ENCODE data around the gene PACSIN3. TPM values are rescaled to one million over a fixed set of nuclear protein-coding genes. Genes with fewer than 3 reads are reported as not detected.
"Not testable (repeated sequence)": the region's sequence is repeated elsewhere in the genome, so short reads cannot be mapped to it uniquely, and the experiment has no call there.

Gene PACSIN3
- total RNA-seq, 1 donor from 2014 or later: 55.3 TPM

DNA sequence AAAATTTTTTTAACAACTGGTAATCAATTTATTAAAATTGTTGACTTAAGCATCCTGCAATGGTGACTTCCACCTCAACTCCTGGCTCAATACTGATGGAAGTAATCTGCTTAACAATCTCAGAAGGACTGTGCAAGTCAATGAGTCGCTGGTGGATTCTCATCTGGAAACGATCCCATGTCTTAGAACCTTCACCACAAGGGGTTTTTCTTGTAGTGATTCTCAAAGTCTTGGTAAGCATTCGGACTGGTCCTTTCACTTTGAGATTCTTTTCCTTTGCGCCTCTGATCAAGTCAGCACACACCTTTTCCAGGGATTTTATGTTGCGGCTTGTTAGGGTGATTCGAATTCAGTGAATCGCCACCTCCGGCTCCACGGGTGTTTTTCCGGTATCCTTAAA is 4.9 kb upstream of the PACSIN3 start:
- not testable (repeated sequence) for ATAC-seq

DNA sequence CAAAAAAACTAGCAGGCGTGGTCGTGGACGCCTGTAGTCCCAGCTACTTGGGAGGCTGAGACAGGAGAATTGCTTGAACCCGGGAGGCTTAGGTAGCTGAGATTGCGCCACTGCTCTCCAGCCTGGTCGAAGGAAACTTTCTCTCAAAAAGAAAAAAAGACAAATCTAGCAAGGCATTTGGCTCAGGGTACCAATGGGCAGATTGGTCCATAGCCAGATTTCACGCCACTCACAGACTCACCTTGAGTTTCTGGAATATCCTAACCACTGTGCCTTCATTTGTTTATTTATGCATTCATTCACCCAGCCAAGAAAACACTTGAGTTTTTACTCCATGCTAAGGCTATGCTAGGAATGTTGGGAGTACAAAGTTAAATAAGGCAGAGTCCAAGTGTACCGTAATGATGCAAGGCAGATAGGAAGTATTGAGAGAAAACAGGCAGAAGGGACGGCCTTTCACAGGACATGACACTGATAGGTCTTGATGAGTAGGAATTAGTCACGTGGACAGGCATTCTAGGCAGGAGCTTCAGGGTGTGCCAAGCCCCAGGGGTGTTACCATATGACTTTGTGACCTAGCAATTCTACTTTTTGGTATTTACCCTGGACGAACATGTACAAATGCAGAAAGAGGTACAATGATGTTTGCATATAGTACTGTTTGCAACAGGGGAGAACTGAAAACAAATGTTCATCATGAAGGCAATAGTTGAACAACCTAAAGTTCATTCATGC is 3.0 kb upstream of the PACSIN3 start:
- peak; percentile 58 for ATAC-seq

- ATAC-seq: no peak
Observed at GRCh38 chr11:47188259-47188658, 2.0 kb upstream of the PACSIN3 start.

DNA sequence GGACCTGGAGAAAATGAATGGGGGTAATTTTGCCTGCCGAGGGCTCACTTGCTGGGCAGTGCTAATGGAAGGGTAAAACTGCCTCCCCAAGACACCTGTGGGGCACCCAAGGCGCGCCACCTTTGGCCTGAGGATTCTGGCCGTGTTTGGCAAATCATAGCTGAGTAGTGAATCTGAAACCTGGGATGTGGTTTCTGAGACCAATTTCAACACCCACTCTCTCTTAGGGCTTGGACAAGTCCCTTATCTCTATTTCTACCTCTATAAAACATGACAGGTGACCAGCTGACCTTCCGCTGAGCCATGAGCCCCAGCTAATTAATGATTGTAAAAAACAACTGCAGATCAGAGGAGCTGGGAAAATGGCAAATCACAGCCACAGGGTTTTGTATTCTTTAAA is 1.5 kb upstream of the PACSIN3 start:
- no peak for ATAC-seq

- peak; percentile 51 for ATAC-seq
Observed at GRCh38 chr11:47186700-47187695, 764 bp upstream of the PACSIN3 start.

- ATAC-seq: peak; percentile 73
Observed at GRCh38 chr11:47185305-47186075, 744 bp downstream of the PACSIN3 start.

DNA sequence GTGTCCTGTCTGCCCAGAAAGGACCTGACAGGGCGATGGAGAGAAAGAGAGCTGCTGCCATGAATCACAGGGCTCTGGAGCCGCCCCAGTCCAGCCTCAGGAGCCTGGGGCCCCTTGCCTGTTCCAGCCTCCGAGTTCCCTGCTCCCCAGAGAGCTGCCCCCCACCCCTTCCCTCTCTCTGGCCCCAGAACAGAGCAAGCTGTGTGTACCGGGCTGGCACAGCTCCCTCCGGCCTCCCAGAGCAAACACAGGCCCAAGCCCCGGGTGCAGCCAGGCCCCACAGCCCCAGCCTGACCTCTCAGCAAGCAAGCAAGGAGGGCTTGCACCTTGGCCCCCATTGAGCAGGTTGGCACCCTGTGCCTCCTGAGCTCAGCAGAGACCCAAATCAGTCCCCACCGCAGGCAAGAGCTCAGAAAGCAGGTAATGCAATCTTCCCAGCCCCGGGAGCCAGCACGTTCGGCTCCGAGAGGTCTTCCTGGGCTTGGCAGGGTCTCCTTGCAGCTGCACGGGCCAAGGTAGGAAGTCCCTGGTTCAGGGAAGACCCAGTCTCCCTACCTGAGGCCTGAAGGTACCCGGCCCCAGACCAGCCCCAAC is 1.4 kb downstream of the PACSIN3 start:
- ATAC-seq: peak; percentile 31

- ATAC-seq: no peak
Observed at GRCh38 chr11:47183969-47184368, 2.3 kb downstream of the PACSIN3 start.

DNA sequence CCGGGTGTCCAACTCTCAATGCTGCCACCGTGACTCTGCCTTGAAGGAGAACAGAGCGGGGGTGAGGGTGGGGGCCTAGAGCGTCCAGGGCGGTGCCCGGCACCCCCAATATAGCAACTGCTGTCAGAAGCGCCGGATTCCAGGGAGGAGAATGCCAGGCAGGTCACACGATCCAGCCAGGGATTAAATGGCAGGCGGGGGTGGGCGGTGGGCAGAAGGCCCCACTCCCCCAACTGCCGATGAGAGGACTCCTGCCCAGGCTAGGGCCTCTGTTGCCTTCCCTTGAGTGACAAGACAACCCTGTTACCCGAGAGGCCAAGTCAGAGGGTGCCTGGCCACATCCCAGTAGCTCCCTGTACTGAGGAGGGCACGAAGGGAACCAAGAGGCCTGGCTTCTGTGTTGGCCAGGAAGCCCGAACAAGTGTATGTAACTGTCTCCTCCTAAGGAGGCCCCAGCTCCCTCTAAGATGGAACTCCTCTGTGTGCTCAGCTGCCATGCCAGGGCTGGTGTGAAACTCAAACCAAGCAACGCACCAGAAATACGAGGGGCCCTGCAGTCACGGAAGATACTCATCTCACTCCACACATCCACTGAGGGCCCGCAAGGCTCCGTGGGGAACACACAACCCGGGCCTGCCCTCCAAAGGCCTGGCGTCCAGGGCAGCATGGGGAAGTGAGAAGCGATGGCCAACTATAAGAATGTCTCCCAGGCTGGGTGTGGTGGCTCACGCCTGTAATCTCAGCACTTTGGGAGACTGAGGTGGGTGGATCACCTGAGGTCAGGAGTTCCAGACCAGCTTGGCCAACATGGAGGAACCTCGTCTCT is 3.0 kb downstream of the PACSIN3 start:
- no peak for ATAC-seq

DNA sequence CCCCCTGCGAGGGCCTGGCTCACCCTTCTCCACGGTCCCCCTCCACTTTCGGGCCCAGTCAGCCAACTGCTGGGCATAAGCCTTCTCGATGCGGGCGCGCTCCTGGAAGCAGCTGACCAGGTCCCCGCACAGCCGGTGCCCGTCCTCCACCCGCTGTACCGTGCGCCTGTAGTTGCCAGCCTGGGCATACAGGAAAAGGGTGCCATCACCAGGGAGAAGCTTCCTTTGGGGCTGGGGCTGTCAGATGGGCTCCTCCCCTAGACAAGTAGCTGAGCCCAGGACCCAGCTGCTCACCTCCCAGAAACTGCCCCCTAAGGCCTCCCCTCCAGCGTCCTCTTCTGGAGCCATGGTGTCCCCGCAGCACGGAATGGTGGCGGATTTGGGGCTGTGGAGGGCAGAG is 3.9 kb downstream of the PACSIN3 start:
- ATAC-seq: no peak

DNA sequence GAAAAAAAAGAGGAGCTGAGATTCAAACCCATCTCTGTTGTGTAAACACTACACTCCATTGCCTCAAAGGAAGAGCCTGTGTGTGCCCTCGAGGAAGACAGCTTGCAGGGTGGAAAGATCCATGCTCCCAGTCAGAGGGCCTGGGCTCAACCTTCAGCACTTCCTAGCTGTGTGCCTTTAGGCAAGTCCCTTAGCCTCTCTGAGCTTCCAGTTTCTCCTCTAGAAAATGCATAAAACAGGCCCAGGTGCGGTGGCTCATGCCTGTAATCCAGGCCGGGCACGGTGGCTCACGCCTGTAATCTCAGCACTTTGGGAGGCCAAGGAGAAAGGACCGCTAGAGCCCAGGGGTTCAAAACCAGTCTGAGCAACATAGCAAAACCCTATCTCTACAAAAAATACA is 5.0 kb downstream of the PACSIN3 start:
- no peak for ATAC-seq

- no peak for ATAC-seq
Observed at GRCh38 chr11:47180006-47180787, 6.0 kb downstream of the PACSIN3 start.

DNA sequence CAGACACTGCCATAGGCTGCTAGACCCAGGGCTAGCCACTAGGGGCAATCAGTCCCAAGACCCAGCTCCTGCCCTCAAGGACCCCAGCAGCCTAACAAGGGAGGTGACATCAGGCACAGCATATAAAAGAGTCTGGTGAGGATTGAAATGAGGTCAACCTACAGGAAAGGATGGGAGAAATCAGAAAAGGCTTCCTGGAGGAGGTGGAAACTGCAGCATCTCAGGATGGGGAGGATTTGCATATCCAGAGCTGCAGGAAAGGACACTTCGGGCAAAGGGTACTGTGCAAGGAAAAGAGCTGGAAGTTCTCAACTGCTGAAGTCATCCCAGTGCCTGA is 6.6 kb downstream of the PACSIN3 start:
- ATAC-seq: no peak

- no peak for ATAC-seq
Observed at GRCh38 chr11:47178737-47179654, 7.2 kb downstream of the PACSIN3 start.

DNA sequence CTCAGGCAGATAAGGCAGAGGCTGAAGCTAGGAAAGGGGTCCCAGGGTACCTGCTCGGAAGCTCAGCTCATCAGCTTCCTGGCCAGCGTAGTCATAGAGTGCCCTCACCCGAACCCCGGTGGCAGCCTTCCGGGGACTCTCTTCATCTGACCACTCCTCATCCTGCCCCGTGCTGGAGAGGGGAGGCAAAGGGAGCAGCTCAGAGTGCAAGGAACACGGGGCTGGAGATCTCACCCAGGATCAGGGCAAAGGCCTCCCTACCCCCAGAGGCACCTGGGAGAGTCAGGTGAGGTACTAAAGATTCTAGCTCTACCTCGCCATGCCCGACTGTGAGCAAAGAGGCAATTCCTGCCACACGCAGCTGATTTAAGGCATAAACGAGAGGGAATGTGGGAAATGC is 7.9 kb downstream of the PACSIN3 start:
- no peak for ATAC-seq

GRCh38 chr11:47177846-47178245 is 8.4 kb downstream of the PACSIN3 start:
- no peak for ATAC-seq

GRCh38 chr11:47177229-47177845 is 8.9 kb downstream of the PACSIN3 start:
- peak; percentile 70 for ATAC-seq

DNA sequence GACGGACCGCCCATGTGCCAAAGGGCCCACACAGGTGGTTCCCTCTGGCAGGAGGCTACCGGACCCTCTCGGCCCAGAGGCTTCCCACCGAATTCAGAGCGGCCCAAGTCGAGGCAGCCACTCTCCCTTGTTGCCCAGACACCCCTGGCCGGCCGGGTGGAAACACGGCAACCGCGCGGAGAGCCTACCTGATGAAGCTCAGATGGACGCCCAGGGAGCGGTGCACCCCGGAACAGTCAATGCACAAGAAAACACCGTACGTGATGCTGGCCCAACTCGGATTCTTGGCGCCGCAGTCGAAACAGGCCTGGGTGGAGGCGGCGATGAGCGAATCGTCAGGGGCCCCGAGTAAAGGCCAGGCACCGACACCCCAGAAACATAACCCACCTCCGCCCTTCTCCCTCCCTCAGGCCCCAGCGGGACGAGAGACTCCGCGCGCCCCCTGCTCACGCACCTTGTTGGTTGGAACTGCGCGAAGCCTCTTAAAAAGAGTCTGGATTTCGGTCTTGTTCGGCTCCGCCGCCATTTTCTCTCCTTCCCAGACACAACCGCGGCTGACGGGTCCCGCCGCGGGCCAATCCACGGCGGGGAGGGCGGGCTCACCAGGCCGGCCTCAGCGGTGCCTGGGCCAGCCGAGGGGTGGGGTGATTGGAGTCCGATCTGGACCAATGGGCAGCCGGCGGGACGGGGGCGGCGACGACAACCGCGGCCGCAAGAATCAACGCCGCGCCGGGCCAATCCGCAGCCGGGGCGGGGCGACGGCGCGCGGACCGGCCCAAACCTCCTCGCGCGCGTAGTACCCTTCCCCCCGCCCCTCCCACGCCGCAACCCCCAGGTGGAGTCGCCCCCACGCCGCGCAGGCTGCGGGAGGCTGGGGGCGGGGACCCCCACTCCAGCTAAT is 9.7 kb downstream of the PACSIN3 start, which contains the start of gene ARFGAP2:
Gene ARFGAP2 (minus strand): TSS at position 552 of the 901 bp plus-strand sequence. CDS start 26 bp downstream, at position 526.
- peak; percentile 93 for ATAC-seq
